A172 (cell line): ENCODE data around the gene CPNE4. TPM values are rescaled to one million over a fixed set of nuclear protein-coding genes. Genes with fewer than 3 reads are reported as not detected.

Source experiments
- DNase-seq: peaks from one replicate; pipeline ENCODE4 v3.0.0-alpha.2; 2015; ENCODE audit warnings: low spot score
- total RNA-seq: library from RNA; depleted of rRNA; stranded (reverse); fragments of >200 nt; shearing (Covaris generic); gene quantifications from 2 replicates; pipeline ENCODE4 v1.2.3, GENCODE V29; 2014

The CPNE4 gene
- total RNA-seq, 1 experiment from 2014 or later = not detected

GRCh38 chr3:131797776-131798175, 237.0 kb downstream of the CPNE4 start:
- DNase-seq = no peak

- DNase-seq = no peak
These were observed 238.1 kb downstream of the CPNE4 start for GRCh38 chr3:131796558-131797198.

- DNase-seq = no peak
These were observed 238.7 kb downstream of the CPNE4 start for GRCh38 chr3:131796111-131796510.

GRCh38 chr3:131795390-131796090, 239.3 kb downstream of the CPNE4 start:
- peak; percentile 48 for DNase-seq

- DNase-seq = peak; percentile 56
These were observed 239.9 kb downstream of the CPNE4 start for GRCh38 chr3:131794766-131795388.

GRCh38 chr3:131793870-131794269, 240.9 kb downstream of the CPNE4 start:
- no peak for DNase-seq

GRCh38 chr3:131789188-131789587, 245.6 kb downstream of the CPNE4 start:
- no peak for DNase-seq

- DNase-seq = no peak
These were observed 248.4 kb downstream of the CPNE4 start for GRCh38 chr3:131786386-131786785.

- DNase-seq = no peak
These were observed 252.1 kb downstream of the CPNE4 start for GRCh38 chr3:131782751-131783150.

GRCh38 chr3:131778526-131778925, 256.3 kb downstream of the CPNE4 start:
- DNase-seq = no peak

- no peak for DNase-seq
These were observed 259.2 kb downstream of the CPNE4 start for GRCh38 chr3:131775650-131776049.

GRCh38 chr3:131772269-131773026, 262.4 kb downstream of the CPNE4 start:
- DNase-seq = no peak

GRCh38 chr3:131762981-131763564, 271.7 kb downstream of the CPNE4 start:
- DNase-seq = no peak

GRCh38 chr3:131756405-131756804, 278.4 kb downstream of the CPNE4 start:
- no peak for DNase-seq

GRCh38 chr3:131755380-131755779, 279.4 kb downstream of the CPNE4 start:
- DNase-seq = no peak

GRCh38 chr3:131750256-131750655, 284.6 kb downstream of the CPNE4 start:
- no peak for DNase-seq

- no peak for DNase-seq
These were observed 285.0 kb downstream of the CPNE4 start for GRCh38 chr3:131749826-131750225.

- no peak for DNase-seq
These were observed 287.3 kb downstream of the CPNE4 start for GRCh38 chr3:131747466-131747865.

- DNase-seq = no peak
These were observed 290.0 kb downstream of the CPNE4 start for GRCh38 chr3:131744765-131745164.

- DNase-seq = no peak
These were observed 291.7 kb downstream of the CPNE4 start for GRCh38 chr3:131743126-131743525.

GRCh38 chr3:131739211-131739610, 295.6 kb downstream of the CPNE4 start:
- DNase-seq = no peak

- no peak for DNase-seq
These were observed 296.7 kb downstream of the CPNE4 start for GRCh38 chr3:131738095-131738494.
